ENCODE measurements around the gene CFAP77. TPM values are rescaled to one million over a fixed set of nuclear protein-coding genes. Genes with fewer than 3 reads are reported as not detected.
A peak's percentile ranks its signal among the peaks of the same experiment; 100 is the strongest.

Gene CFAP77
- total RNA-seq, 1 experiment from 2014 or later, result not detected

GRCh38 chr9:132488626-132489025 is 78.6 kb downstream of the CFAP77 start:
- DNase-seq (ENCODE audit: low spot score), result no peak

- no peak for DNase-seq (ENCODE audit: low spot score)
Observed at GRCh38 chr9:132489536-132489935, 79.5 kb downstream of the CFAP77 start.

GRCh38 chr9:132494857-132495256 is 84.8 kb downstream of the CFAP77 start:
- DNase-seq (ENCODE audit: low spot score), result no peak

DNA sequence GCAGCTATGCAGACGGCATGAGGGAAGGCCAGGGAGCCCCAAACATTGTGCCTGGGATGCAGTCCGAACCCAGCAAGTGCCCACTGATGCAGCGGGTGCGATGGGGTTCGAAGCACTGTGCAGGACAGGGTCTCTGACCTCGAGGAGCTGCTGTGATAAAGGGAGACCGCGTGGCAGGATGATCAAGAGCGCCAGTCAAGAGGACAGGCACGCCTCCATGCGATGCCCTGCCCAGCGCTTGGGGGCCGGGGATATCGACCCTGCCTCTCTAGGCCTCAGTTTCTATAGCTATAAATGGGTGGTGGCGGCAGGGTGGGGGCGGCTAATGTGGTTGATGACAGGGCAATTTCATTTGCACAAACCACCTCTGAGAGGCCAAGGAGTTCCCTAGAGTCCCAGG is 87.7 kb downstream of the CFAP77 start:
- DNase-seq (ENCODE audit: low spot score), result no peak

DNA sequence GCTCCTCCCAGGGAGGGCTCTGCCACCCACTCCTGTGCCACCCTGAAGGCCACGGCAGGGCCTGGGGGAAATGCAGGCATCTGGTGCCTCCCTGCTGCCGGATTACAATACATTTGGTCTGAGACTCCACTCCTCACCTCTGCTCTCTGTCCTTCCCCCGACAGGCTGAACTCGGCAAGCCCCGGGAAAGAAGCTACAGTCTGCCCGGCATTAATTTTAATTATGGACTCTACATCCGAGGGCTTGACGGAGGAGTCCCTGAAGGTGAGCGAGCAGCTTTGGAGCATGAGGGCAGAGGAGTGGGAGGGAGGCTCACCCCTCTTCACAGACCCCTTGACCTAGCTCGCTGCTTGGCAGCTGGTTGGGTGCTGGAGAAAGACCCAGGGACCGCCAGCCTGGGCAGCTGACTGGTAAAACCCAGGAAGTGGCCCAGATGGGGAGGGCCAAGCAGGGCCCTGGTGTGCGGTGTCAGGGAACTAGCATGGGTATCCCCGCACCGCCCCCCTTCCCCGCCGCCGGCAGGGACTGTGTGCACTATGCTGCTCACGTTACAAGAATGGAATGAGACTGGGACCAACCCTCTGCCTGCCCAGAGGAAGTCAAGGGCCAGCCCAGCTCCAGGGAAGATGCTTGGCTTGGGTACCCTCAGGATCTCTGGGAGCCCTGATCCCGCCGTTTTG is 88.7 kb downstream of the CFAP77 start:
- no peak for DNase-seq (ENCODE audit: low spot score)

GRCh38 chr9:132499251-132499650 is 89.2 kb downstream of the CFAP77 start:
- no peak for DNase-seq (ENCODE audit: low spot score)

- DNase-seq (ENCODE audit: low spot score), result no peak
Observed at GRCh38 chr9:132500193-132500592, 90.2 kb downstream of the CFAP77 start.

DNA sequence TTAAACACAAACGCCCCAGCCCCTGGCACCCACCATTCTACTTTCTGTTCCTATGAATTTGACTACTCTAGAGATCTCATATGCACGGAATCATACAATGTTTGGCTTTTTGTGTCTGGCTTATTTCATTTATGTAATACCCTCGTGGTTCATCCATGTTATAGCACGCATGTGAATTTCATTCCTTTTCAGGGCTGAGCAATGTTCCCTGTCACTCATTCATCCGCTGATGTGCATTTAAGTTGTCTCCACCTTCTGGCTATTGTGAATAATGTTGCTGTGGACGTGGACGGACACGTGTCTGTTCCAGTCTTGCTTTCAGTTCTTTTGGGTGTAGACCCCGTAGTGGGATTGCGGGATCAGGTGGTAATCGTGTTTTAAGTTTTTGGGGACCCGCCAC is 92.5 kb downstream of the CFAP77 start:
- DNase-seq (ENCODE audit: low spot score), result no peak

DNA sequence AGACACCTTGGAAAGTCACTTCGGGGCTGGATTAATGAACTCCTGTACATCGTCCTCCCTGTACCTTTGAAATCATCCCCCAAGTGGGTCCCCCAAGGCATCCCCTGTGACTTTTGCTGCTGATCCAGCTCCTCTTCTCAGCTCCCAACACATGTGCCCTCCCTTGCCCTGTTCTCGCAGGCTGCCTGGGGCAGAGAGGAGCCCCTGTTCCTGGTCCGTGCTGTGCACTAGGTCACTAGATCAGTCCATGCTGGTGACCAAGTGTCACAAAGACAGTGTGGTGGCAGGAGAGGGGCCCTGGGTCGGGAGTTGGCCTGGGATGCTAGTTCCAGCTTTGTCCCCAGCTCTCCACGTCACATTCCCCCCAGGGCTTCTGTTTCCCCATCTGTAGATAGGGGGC is 93.1 kb downstream of the CFAP77 start:
- DNase-seq (ENCODE audit: low spot score), result no peak

DNA sequence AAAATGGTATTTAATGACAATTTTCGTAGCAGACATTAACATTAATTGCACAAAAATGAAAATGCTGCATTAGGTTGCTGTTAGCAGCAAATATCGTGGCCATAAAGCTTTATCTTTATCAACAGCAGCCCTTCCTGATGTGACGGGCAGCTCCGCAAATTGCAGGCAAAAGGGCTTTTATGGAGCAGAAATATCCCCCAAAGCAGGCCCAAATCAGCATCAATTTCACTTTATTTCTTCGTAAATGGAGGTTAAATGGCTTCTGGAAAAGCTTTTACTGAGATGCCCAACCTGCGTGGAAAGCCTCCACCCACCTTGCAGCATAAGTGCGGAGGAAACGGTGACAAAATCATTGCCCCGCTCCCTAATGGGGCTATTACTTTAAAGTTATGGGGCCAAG is 94.5 kb downstream of the CFAP77 start:
- DNase-seq (ENCODE audit: low spot score), result no peak

GRCh38 chr9:132505991-132506655 is 96.1 kb downstream of the CFAP77 start:
- no peak for DNase-seq (ENCODE audit: low spot score)

GRCh38 chr9:132506977-132507669 is 97.1 kb downstream of the CFAP77 start:
- DNase-seq (ENCODE audit: low spot score), result no peak

- DNase-seq (ENCODE audit: low spot score), result peak; percentile 81
Observed at GRCh38 chr9:132507670-132508469, 97.9 kb downstream of the CFAP77 start.

DNA sequence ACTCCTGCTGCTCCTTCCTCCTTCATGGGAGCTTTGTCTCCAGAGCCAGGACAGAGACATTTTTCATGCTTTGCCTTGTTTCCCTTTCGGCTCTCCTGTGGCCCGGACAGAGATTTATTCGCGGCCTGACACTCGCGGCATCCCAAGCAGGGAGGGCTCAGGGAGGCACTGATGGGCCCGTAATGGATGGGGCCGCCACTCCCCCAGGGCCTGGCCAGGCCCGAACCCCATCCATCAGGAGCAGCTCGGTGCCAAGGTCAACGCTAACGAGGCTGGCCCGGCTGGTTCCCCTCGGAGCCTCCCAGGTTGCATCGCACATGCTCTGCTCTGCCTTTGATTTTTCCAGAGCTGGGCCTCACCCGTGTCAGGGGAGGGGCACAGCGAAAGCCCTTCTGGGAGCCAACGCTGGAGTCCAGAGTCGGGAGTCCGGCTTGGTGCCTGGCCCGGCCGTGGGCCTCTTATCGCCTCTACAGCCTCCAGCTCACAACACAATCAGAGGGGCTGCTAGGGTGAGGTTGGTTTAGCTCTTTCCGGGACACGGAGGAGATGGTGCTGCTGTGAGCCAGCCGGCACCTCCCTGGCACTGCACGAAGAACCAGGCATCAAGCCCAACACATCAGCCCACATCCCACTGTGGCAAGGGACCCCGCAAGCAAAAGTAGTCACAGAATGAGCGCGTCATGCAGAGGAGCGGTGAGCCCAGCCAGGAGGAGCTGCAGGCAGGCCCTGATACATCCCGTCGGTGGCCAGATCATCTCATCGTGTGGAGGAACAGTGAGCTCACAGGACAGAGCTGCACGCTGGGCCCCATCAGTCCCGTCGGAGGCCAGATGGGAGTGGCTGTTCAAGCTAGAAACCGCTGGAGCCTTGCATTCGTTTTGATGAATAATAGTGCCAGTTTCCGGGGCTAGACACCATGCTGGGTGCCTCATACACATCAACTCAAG is 100.2 kb downstream of the CFAP77 start:
- no peak for DNase-seq (ENCODE audit: low spot score)

DNA sequence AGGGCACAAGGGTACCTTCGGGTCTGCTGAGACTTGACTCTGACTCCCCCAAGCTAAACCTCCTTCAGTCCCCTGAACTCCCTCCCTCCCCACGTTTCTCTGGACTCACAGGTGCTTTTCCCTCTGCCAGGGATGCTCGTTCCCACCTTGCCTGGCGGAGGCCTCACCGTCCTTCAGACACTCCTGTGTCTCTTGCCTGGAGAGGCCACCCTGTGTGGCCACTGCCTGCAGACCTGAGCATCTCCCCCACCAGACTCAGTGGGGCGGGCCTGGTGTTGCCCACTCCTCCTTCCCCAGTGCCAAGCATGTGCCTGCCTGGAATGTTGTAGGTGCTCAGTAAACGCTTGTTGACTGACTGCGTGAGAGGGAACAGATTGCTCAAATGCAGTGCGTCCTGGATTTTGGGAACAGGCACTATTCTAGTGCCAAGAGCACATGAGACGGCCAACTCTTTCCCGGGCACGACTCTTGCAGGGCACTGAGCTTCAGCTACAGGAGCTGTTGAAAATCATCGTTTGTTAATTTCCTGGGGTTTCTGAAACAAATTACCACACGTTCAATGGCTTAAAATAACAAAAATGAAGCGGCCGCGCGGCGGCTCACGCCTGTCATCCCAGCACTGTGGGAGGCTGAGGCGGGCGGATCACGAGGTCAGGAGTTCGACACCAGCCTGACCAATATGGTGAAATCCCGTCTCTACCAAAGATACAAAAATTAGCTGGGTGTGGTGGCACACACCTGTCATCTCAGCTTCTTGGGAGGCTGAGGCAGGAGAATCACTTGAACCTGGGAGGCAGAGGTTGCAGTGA is 101.4 kb downstream of the CFAP77 start:
- no peak for DNase-seq (ENCODE audit: low spot score)

DNA sequence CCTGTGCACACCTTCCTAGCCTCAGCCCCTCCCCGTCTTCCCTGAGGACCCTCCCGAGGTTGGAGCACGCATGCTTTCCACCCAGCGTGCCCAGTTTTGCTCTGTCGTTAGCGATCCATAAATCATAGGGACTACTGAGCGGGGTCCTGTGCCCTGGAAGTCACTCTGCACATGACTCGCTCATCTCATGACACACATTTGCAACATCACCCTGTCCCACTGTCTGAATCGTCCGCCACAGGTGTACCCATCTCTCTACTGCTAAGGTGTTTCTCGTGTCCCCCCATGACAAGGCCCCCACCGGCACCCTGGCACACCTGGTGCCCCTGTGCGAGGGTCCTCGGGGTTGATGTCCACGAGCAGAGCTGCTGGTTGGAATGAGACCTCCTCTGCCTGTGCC is 103.4 kb downstream of the CFAP77 start:
- DNase-seq (ENCODE audit: low spot score), result no peak

GRCh38 chr9:132514011-132514744 is 104.2 kb downstream of the CFAP77 start:
- DNase-seq (ENCODE audit: low spot score), result no peak

- DNase-seq (ENCODE audit: low spot score), result no peak
Observed at GRCh38 chr9:132514821-132515220, 104.8 kb downstream of the CFAP77 start.

- DNase-seq (ENCODE audit: low spot score), result no peak
Observed at GRCh38 chr9:132516301-132516700, 106.3 kb downstream of the CFAP77 start.

All from HT-29 (cell line).